Glomerular endothelial cell (primary cell): ENCODE data around the gene TCEA3. TPM values are rescaled to one million over a fixed set of nuclear protein-coding genes. Genes with fewer than 3 reads are reported as not detected.

Experiments
- DNase-seq: peaks from one replicate; pipeline ENCODE4 v3.0.0-alpha.2; 2011; ENCODE audit warnings: low read depth, low spot score; ENCODE audit errors: extremely low read depth
- total RNA-seq: library from RNA; depleted of rRNA; stranded (reverse); fragments of >200 nt; gene quantifications from 2 replicates; pipeline ENCODE4 v1.2.3, GENCODE V29; 2015

The TCEA3 gene
- total RNA-seq = 0.10 and 0.70 TPM in 2 replicates

DNA sequence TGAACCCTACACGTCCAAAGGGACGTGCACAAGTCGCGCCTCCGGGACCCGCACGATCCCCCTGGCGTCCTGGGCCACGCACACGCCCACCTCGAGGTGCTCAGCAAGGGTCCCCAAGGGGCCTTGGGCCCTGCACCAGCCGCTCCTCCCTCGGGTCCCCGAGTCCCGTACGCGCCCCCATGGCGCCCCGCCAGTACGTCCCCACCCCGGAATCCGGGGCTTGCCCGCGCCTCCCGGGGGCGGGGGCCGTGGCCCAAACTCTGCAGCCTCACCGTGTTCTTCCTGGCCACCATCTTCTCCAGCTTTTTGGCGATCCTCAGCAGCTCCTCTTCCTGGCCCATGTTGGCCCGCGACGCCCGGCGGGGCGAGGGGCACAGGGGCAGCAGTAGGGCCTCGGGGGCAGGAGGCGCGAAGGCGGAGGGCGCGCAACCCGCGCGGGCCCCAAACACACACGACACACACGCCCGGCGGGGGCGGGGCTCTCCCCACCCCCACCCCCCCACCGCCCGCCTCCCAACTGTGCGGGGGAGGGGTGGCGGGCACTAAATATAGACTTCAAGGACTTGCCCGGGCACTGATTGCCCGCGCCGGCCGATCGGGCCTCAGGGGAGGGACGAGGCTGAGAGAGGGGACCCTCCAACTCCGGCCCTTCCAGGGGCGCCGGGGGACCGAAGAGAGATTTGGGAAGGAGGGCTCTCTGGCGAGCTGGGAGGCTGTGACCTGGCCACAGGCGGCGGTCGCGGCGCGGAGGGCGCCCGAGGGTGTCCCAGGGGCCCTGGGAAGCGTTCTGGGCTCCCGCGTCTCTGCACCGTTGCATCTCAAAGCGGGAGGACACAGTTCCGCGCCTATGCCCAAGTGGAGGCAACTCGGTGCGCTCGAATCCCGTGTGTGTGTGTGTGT, at the start of gene TCEA3:
TCEA3 (minus strand) TSS at position 456 of the 900 bp plus-strand sequence; CDS start at position 341, 115 bp downstream.
- no peak for DNase-seq

DNA sequence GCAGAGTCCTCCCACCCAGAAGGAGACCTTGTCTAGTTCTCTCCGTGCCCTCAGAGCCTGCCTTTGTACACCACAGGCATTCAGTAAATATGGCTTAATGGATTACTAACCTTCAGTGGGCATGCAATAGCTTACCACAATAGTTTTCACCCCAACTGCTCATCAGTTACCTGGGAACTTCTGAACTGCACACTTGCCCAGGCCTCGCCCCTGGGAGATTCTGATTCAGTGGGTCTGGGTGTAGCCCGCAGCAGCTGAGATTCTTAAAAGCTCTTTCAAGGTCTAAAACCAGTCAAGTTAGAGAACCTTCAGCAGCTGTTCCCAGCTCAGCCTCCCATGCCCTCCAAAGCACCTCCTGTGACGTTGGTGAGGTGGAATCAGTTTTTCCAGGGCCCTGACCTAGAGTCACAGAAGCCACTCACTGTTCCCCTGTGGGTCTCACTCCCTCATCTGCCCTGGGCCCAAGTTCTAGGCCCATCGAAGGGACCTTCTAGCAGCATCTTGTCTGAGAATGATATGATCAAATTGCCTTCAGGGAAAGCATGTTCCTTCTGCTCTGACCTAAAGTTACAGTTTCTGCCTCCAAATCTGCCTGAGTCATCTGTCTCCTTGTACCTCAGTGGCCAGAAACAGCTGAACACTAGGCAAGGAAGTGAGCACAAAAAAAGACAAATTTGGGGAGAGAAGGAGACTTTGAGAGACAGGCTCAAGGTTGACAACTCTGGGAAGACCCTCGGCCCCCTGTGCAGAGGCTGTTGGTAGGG, 48.7 kb upstream of the TCEA3 start:
- DNase-seq = no peak

DNA sequence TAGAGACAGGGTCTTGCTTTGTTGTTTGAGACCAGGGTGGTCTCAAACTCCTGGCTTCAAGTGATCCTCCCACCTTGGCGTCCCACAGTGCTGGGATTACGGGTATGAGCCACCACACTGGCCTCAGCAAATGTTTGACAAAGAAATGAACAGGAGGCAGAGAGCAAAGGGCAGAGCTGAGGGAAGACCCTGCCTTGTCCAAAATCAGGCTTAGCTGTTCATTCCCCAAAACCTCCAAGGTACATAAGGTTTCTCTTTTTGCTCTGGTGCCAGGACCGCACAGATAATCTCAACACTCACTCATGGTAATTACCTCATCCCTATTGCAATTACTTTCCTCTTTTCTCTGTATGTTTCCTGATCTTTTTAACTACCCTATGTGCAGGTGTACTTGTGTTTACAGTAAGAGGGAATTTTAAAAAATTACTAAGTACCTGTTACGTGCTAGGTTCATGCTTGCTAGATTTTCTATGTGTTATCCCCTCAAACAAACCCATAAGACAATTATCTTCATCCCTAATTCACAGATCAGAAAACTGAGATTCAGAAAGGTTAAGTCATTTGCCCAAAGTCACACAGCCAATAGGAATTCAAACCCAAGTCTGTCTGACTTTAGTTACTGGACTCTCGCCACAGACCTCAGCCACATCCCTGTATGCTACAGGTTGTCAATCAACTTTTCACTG, 47.9 kb upstream of the TCEA3 start:
- DNase-seq = no peak

DNA sequence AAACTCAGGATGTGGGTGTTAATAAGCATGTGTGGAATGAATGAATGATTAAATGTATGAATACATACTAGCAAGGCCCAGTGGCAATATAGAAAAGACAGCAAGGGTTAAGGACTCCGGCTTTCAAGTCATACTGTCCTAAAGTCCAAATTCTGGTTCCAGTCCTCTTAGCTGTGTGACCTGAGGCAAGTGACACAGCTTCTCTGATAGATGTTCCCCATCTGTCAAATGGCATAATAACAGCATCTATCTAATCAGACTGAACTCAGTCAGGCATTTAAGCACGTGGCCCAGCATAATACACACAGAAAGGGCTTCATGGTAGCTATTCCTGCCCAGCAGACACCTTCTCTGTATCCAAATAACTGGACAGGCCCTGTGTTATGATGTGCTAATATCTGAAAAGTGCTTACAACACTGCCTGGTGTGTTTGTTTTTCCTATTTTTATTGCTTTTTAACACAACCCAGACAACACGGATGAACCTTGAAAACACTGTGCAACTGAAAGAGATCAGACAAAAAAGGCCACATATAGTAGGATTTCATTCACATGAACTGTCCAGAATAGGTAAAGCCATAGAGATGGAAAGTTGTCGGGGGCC, 47.0 kb upstream of the TCEA3 start:
- DNase-seq = no peak

DNA sequence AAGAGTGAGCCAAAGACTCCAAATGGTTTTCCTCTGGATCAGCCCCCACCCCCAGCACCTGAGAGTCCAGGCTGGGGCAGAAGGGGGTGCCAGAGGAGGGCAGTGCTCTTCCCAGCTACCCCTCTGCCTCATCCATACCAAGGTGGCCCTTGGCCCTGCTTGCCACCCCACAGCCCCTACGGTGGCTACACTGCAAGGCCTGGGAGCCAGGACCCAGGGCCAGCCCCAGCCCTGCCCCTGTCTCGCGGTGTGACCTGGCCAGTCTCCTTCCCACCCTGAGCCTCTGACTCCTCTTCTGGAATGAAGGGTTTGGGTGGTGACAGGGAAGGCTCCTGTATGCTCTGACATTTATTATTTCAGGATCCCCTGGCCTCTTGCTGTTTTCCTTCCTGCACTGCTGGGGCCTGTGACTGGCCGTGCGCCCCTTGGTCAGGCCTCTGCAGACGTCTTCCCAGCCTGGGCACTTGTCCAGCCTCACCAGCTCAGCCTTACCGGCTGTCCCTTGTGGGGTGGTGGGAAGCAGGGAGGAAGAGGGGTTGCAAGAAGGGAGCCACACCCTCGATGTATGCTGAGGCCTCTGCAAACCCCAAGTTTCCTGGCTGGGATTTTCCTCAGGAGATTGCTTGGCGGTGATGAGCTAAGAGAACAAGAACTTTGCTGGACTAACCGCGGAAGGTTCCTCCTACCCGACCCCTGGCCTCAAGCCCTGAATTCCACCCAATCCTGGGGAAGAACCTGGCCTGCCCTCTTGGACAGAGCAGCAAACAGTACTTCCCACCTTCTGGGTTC, 45.9 kb upstream of the TCEA3 start:
- DNase-seq = no peak

DNA sequence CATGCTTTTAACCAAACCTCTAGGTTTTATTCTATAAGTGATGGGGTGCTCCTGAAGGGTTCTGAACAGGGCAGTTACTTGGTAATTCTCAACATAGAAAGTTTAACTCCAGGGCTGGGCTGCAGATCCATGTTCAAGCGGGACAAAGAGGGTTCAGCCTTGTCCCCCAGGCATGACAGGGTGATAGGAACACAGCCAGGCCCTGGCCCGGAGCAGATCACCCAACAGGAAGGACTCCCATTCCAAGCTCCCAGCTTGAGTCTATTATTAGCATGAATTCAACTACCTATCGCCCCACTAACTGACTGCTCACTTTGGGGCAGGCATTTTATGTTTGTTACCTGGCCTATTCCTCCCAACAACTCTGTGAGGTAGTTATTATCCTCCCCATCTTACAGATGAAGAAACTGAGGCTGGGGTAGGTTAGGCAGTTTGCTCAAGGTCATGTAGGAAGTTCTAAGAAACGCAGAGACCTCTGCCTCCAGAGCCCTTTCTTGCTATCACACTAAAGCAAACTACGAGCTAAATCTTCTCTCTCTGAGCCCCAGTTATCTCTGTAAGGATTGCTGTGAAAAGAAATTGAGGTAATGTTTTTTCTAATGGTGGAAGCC, 44.9 kb upstream of the TCEA3 start:
- DNase-seq = no peak

DNA sequence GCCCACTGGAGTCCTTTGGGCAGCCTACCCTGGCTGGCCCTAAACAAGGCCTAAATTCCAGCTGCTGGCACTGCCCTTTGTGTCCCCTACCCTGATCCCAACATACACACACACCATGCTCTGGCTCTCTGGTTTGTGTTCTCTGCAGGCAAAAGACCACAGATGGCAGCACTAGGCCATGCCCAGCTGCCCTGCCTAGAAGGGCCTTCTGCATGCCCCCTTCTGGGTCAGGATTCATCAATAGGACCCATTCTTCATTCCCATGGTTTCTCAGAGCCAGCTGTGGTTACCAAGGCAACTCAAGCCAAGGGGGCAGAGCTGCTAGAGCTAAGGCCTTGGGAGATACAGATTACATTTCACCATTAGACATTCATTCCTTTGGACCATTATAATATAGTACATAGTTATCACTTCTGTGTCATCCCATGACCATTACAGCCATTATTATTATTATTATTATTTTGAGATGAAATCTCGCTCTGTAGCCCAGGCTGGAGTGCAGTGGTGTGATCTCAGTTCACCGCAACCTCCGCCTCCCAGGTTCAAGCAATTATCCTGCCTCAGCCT, 42.0 kb upstream of the TCEA3 start:
- no peak for DNase-seq

DNA sequence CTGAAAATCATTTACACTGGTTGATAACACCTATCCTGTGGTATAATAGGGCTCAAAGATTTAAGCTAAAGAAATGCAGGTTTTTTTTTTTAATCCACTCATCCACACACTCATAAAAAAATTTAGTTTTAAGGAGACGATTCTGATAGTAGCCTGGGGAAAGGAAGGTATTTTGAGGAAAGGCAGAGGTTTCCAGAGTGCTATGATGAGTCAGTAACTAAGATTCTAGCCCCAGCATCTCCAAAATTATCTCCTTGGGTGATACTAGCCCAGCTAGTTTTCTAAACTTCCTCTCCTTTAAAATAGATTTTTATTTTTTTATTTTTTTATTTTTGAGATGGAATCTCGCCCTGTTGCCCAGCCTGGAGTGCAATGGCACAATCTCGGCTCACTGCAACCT, 38.7 kb upstream of the TCEA3 start:
- DNase-seq = no peak

DNA sequence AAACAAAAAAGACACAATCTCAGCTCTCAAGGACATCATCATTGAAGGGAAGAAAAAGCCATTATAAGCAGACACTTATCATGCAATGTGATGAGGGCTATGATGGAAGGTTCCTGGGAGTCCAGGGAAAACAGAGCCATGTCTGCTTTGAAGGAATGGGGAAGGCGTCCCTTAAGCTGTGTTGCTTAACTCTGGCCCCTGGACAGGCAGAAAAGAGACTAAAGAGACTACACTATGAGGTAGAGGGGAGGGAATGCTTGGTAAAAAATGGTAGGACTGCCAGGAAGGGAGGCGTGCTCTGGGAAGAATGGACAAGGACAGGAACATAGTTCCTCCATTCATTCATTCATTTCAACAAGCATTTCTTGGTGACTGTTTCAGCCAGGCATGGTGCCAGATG, 38.2 kb upstream of the TCEA3 start:
- no peak for DNase-seq

DNA sequence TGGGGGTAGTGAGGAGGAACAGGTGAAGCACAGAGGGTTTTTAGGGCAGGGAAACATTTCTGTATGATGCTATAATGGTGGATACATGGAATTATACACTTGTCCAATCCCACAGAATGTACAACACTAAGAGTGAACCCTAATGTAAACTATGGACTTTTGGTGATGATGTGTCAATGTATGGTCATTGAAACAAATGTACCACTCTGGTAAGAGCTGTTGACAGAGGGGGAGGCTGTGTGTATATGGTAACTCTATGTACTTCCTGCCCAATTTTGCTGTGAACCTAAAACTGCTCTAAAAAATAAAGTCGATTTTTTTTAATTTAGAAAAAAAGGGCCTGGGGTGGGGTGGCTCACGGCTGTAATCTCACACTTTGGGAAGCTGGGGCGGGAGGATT, 36.5 kb upstream of the TCEA3 start:
- no peak for DNase-seq

DNA sequence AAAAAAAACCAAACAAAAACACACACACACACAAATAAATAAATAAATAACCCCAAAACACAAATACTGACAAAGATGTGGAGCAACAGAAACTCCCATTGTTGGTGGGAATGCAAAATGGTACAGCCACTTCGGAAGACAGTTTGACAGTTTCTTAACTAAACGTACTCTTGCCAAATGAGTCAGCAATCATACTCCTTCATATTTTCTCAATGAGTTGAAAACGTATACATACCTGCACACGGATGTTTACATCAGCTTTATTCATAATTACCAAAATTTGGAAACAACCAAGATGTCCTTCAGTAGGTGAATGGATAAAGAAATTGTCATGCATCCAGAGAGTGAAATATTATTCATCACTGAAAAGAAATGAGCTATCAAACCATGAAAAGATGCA, 36.0 kb upstream of the TCEA3 start:
- DNase-seq = no peak

DNA sequence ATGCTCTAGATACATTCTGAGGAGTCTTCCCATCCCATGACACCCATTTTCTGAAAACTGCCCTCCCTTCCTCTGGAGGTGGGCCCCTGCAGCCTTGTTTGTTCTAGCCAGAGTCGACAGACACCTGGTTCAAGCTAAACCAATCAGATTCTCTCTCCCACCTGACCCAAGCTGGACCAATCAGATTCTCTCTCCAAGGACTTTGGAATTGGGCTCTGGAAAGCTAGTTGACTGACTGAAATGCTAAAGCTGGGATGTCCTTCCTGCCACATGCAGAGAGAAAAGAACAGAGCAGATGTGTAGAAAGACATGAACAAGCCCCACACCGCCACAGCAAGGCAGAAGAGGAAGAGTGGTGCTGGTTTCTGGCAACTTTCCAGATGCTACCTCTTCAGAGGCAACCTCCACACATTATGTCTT, 34.8 kb upstream of the TCEA3 start:
- DNase-seq = no peak

DNA sequence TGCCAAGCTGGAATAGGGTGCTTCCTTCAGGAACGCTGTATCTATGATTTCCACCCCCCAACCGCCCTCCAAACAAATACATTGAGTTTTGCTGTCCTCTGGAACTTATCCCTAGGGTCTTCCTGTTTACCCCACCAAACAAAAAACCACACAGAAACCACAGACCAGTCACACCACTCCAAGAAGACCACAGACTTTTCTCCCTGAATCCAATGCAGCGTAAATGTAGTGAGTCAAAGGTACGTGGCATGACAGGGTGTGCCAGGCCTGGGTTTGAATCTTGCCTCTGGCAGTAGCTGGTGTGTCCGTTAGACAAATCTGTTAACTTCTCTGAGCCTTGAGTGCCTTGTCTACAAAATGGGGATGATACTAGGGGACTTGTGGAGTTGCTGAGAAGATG, 31.7 kb upstream of the TCEA3 start:
- DNase-seq = no peak

DNA sequence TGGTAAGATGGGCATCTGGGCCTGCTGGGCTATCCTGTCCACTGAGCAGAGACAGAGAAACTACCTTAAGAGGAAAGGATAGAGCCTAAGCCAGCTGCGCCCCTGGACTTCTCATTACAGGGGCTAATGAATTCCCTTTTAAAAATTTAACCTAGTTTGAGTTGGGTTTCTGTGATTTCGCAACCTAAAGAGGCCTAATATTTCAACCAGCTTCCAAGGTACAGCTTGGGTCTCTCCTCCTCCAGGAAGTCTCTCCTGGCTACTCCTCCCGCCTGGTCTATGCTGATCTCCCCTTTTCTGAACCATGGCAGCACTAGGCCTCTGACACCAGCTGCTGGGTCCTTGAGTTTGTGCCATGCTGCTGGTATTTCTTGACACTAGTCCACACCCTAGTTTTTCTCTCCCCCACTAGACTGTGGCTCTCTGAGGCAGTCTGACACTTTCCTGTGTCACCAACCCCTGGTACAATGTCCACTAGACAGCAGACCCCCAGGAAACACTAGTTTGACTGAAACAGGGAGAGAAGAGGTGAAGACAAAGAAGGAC, 29.0 kb upstream of the TCEA3 start:
- no peak for DNase-seq

DNA sequence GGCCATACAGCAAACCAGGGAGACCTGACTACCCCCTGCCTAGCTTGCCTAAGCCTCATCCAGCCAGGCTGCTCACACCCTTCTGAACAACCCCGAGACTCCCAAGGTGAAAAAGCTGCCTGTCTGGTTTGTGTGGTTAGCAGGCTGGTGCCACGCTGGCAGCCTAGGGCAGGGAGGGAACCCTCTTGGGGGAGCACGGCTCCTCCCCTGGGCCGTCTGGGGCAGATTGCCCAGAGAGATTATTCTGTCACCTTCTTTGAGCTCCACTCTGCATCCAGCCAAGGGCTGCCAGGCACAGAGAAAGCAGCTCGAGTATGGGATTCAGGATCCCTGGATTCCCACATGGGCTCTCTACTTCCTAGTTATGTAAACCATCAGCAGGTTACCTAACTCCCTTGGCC, 27.5 kb upstream of the TCEA3 start:
- no peak for DNase-seq

DNA sequence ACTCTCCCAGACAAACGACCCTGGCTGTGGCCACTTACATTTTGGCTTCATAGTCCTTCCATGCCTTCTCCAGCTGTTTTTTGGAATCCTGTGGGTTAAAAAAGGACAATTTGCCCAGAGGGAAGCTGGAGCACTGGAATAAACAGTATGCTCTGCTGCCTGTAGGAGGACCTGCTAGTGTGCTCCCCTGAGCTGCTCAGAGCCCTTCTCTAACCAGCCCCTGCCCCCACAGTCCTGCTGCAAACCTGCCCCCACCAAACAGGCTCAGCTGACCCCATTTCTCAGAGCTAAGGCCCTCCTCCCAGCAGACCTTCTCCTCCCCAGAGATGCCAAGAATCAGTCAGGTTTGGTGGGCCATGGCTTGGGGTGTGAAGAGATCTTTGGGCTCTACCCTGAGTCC, 26.9 kb upstream of the TCEA3 start:
- no peak for DNase-seq

DNA sequence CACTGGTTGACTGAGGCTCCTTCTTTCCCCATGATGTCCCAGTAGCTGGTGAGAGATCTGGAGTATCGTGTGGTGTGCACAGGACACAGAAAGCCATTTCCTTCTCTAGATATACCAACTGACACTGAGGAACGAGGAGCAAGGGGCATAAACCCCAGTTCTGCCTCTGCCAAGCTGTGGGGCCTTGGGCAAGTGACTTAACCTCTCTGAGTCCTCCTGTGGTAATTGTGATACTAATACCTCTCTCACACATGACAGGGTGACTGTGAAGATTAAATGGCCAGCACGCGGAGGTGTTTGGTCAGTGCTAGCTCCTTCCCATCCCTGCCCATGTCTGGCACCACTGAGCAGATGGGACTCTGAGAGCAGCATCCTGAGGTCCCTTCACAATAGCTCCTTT, 26.3 kb upstream of the TCEA3 start:
- DNase-seq = no peak

DNA sequence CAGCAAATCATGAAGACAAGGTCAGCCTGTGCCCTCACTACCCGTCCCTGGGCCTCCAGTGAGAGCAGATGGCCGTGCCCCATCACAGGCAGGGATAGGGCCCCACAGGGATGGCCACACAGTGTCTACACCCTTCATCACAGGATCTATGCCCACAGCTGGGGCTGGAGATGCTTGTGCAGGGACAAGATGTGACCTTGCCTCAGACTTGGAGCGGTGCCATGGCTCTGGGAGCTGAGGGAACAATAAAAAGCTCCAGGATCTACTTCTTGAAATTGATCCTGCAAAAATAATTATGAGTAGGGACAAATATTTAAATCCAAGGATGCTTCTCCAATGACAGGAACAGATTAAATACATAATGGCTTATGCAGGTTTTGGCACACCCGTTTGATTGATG, 25.4 kb upstream of the TCEA3 start:
- DNase-seq = no peak

DNA sequence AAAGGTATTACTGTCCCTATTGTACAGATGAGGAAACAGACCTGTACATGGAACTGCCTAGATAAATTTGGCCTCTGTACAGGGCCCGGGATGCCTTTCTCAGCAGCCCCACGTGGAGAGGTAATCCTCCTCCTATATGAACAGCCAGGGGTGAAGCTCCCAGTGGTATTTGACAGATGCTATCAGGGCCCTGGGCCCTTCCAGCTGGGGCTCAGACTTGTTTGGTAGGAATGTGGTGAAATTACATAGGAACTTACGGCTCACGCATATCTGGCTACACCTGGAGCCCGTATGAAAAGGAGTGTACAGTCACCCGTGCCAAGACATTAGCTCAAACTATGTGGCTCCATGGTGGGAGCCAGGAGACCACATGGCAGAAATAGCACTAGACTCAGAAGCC, 24.8 kb upstream of the TCEA3 start:
- DNase-seq = no peak
